HFF-Myc (cell line): ENCODE results near the gene SCG5.

Experiments used
- DNase-seq: peaks from one replicate; pipeline ENCODE4 v3.0.0-alpha.2; 2011; ENCODE audit warnings: low read depth; ENCODE audit errors: extremely low read depth
- H3K4me3 ChIP-seq: replicated peaks from 2 replicates; pipeline ENCODE4 v1.5.1; 2011; ENCODE audit warnings: low read depth, mild to moderate bottlenecking, control low read depth, low read length
- CTCF ChIP-seq: IDR thresholded peaks from 2 replicates; pipeline ENCODE4 v1.5.1; 2012; ENCODE audit warnings: mild to moderate bottlenecking, low read depth, low read length, control low read depth; ENCODE audit errors: missing control alignments

SCG5 gene

GRCh38 chr15:32705446-32705845 lies 63.9 kb downstream of the SCG5 start:
- no peak overlapping the region for H3K4me3 ChIP-seq
- TF ChIP-seq CTCF: no peak
- no peak for DNase-seq

- TF ChIP-seq CTCF: no peak
- no peak overlapping the region for H3K4me3 ChIP-seq
- no peak for DNase-seq
Observed at GRCh38 chr15:32706704-32707103, 65.2 kb downstream of the SCG5 start.

GRCh38 chr15:32707436-32707835 lies 65.9 kb downstream of the SCG5 start:
- H3K4me3 ChIP-seq: no peak overlapping the region
- DNase-seq: no peak
- TF ChIP-seq CTCF: no peak

- H3K4me3 ChIP-seq: no peak overlapping the region
- no peak for DNase-seq
- no peak for TF ChIP-seq CTCF
Observed at GRCh38 chr15:32709295-32710033, 68.0 kb downstream of the SCG5 start.

- no peak overlapping the region for H3K4me3 ChIP-seq
- no peak for DNase-seq
Observed at GRCh38 chr15:32715276-32715675, 73.8 kb downstream of the SCG5 start.

GRCh38 chr15:32716216-32716914 lies 74.9 kb downstream of the SCG5 start:
- H3K4me3 ChIP-seq: no peak overlapping the region
- no peak for TF ChIP-seq CTCF
- no peak for DNase-seq

More at GRCh38 chr15:32715276-32715675, 73.8 kb downstream of the SCG5 start:
- TF ChIP-seq CTCF: no peak
